ENCODE data around the gene HOXA9.

- TF ChIP-seq POLR2AphosphoS5 (IDR thresholded peaks at IDR 0.05) = no peak
- TF ChIP-seq, protein P1, sequence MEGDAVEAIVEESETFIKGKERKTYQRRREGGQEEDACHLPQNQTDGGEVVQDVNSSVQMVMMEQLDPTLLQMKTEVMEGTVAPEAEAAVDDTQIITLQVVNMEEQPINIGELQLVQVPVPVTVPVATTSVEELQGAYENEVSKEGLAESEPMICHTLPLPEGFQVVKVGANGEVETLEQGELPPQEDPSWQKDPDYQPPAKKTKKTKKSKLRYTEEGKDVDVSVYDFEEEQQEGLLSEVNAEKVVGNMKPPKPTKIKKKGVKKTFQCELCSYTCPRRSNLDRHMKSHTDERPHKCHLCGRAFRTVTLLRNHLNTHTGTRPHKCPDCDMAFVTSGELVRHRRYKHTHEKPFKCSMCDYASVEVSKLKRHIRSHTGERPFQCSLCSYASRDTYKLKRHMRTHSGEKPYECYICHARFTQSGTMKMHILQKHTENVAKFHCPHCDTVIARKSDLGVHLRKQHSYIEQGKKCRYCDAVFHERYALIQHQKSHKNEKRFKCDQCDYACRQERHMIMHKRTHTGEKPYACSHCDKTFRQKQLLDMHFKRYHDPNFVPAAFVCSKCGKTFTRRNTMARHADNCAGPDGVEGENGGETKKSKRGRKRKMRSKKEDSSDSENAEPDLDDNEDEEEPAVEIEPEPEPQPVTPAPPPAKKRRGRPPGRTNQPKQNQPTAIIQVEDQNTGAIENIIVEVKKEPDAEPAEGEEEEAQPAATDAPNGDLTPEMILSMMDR (IDR thresholded peaks at IDR 0.05) = no peak
- no peak for TF ChIP-seq EP300 (IDR thresholded peaks at IDR 0.05)
Measured at GRCh38 chr7:27202018-27202861, 36.9 kb upstream of the HOXA9 start.

Measured in sigmoid colon (tissue), 4 donors.